ENCODE measurements around the gene RASEF. TPM values are rescaled to one million over a fixed set of nuclear protein-coding genes. Genes with fewer than 3 reads are reported as not detected.

RASEF gene
- under 1 TPM; 0.13 to 0.72 (median 0.33) TPM for total RNA-seq

GRCh38 chr9:83062651-83063527 is at the start of gene RASEF:
RASEF (minus strand) TSS chr9:83063142; CDS start chr9:83062867, 275 bp downstream.
- H3K36me3 ChIP-seq = no peaks in the 10 kb centered on the region
- TF ChIP-seq POLR2AphosphoS5 (IDR thresholded peaks at IDR 0.05) (no peak), EP300 (IDR thresholded peaks at IDR 0.05) (no peak)
- H3K4me1 ChIP-seq = peaks cover 0 to 19% (median 8%) of the 10 kb centered on the region in 3 donors
- 0 to 1% methylated on average over 3 to 13 of the region's 99 CpGs for WGBS, 2 donors (ENCODE audit: low coverage in 1 of 2)
- H3K27ac ChIP-seq = no peak within 1 kb of the TSS
- H3K27me3 ChIP-seq = peaks cover 72% of the 10 kb centered on the region
- peak within 1 kb of the TSS in 1 of 2 donors; percentile 44 for H3K4me3 ChIP-seq
- no peak for ATAC-seq
- no peaks in the 10 kb centered on the region for H3K9me3 ChIP-seq

GRCh38 chr9:83111169-83111568 is 48.2 kb upstream of the RASEF start:
- Histone ChIP-seq H3K36me3 (no peaks in the 10 kb centered on the region), H3K9me3 (peaks cover 0 to 20% (median 0%) of the 10 kb centered on the region in 3 donors), H3K4me3 (no peak overlapping the region), H3K27me3 (no peaks in the 10 kb centered on the region), H3K27ac (no peak overlapping the region), H3K4me1 (no peaks in the 10 kb centered on the region)
- WGBS, 2 donors (ENCODE audit: low coverage in 1 of 2) = 72 to 87% methylated on average over 3 of the region's 3 CpGs
- TF ChIP-seq POLR2AphosphoS5 (IDR thresholded peaks at IDR 0.05) (no peak), CTCF (IDR thresholded peaks at IDR 0.05) (no peak), POLR2A (IDR thresholded peaks at IDR 0.05) (no peak), EP300 (IDR thresholded peaks at IDR 0.05) (no peak)
- no peak for ATAC-seq

- Histone ChIP-seq H3K4me3 (no peak overlapping the region), H3K27ac (no peak overlapping the region), H3K27me3 (no peaks in the 10 kb centered on the region), H3K36me3 (no peaks in the 10 kb centered on the region), H3K9me3 (peaks cover 0 to 14% (median 0%) of the 10 kb centered on the region in 3 donors), H3K4me1 (no peaks in the 10 kb centered on the region)
- TF ChIP-seq EP300 (IDR thresholded peaks at IDR 0.05) (no peak), CTCF (IDR thresholded peaks at IDR 0.05) (no peak), POLR2AphosphoS5 (IDR thresholded peaks at IDR 0.05) (no peak), POLR2A (IDR thresholded peaks at IDR 0.05) (no peak)
- no peak for ATAC-seq
- WGBS, 2 donors (ENCODE audit: low coverage in 1 of 2) = 37 to 40% methylated on average over 3 of the region's 3 CpGs
Observed at GRCh38 chr9:83109296-83109695, 46.4 kb upstream of the RASEF start.

GRCh38 chr9:83108208-83108607 is 45.3 kb upstream of the RASEF start:
- Histone ChIP-seq H3K4me3 (no peak overlapping the region), H3K9me3 (peaks cover 0 to 3% (median 0%) of the 10 kb centered on the region in 3 donors), H3K36me3 (no peaks in the 10 kb centered on the region), H3K27ac (no peak overlapping the region), H3K4me1 (no peaks in the 10 kb centered on the region), H3K27me3 (no peaks in the 10 kb centered on the region)
- no peak for ATAC-seq
- no peak for TF ChIP-seq CTCF (IDR thresholded peaks at IDR 0.05)

GRCh38 chr9:83106772-83107171 is 43.8 kb upstream of the RASEF start:
- no peak overlapping the region for H3K27ac ChIP-seq
- peaks cover 7% of the 10 kb centered on the region for H3K27me3 ChIP-seq
- TF ChIP-seq POLR2A (IDR thresholded peaks at IDR 0.05) (no peak), CTCF (IDR thresholded peaks at IDR 0.05) (no peak), EP300 (IDR thresholded peaks at IDR 0.05) (no peak), POLR2AphosphoS5 (IDR thresholded peaks at IDR 0.05) (no peak)
- no peak for ATAC-seq
- H3K9me3 ChIP-seq = no peaks in the 10 kb centered on the region
- 63 to 73% methylated on average over 2 of the region's 2 CpGs for WGBS, 2 donors (ENCODE audit: low coverage in 1 of 2)
- H3K4me3 ChIP-seq = no peak overlapping the region
- no peaks in the 10 kb centered on the region for H3K36me3 ChIP-seq
- no peaks in the 10 kb centered on the region for H3K4me1 ChIP-seq

Measured in gastroesophageal sphincter (tissue), 4 donors.